GM23248 (cell line): Measurements from ENCODE around the gene TMEM255B.

Experiments
- EZH2 ChIP-seq: fragments of 200-600 bp; sonication (generic); IDR thresholded peaks from 2 replicates; pipeline ENCODE4 v1.6.1; 2018; ENCODE audit warnings: antibody characterized with exemption, mild to moderate bottlenecking; ENCODE audit not compliant: insufficient read depth, poor library complexity, severe bottlenecking
- EZH2phosphoT487 ChIP-seq: fragments of 200-600 bp; sonication (generic); IDR thresholded peaks from 2 replicates; pipeline ENCODE4 v1.6.1; 2018; ENCODE audit warnings: antibody characterized with exemption, moderate library complexity, mild to moderate bottlenecking, low read depth; ENCODE audit not compliant: insufficient read depth

GRCh38 chr13:113746143-113746525 is 12.9 kb upstream of the TMEM255B start:
- no peak for TF ChIP-seq EZH2
- no peak for TF ChIP-seq EZH2phosphoT487
